ENCODE data around the gene ARHGEF2. TPM values are rescaled to one million over a fixed set of nuclear protein-coding genes. Genes with fewer than 3 reads are reported as not detected.

ARHGEF2 gene
- polyA plus RNA-seq, 2 of the 4 experiments (the other 2 are of a cell fraction), result 21.3 to 67.4 TPM

GRCh38 chr1:155960081-155960745, 18.1 kb downstream of the ARHGEF2 start (continued):
- TF ChIP-seq ELK1 (IDR thresholded peaks at IDR 0.05; ENCODE audit: low read depth, low read length) (no peak), JUN (IDR thresholded peaks at IDR 0.05) (no peak), TFCP2L1 (CRISPR knock-in tag; IDR thresholded peaks at IDR 0.05) (no peak), SREBF2 (IDR thresholded peaks at IDR 0.05) (no peak)

DNA sequence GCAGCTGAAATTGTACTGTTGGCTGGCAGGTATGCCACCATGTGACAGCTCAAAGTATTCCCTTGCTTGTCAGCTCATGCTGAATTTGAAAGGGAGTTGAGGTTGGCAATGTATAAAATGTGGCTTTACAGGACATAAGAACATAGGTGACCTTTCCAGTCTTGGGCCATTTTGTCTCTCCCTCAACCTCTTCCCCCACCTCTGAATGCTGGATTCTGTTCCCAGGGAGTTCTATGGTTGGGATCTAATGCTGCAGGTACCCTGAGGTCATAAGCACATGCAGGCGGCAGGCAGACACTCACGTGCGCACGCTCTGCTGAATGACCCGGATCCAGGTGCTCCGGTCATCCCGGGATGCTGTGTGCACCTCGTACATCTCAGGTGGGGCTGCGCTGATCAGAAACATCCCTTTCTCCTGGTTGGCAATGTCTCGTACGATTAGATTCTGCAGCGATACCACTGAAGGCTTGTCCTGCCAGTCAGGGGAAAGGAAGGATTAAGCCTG, 20.9 kb downstream of the ARHGEF2 start:
- no peak for TF ChIP-seq HMGXB4 (CRISPR knock-in tag; IDR thresholded peaks at IDR 0.05; ENCODE audit: borderline replicate concordance)
- no peak for TF ChIP-seq MYC (IDR thresholded peaks at IDR 0.05; ENCODE audit: borderline replicate concordance, low read length)
- TF ChIP-seq CBX2 (IDR thresholded peaks at IDR 0.05; ENCODE audit: borderline replicate concordance, low read depth), result no peak
- no peak for TF ChIP-seq RCOR1 (IDR thresholded peaks at IDR 0.05; ENCODE audit: low read depth, low read length)
- no peak for TF ChIP-seq ELK1 (IDR thresholded peaks at IDR 0.05; ENCODE audit: low read depth, low read length)
- no peak for TF ChIP-seq MAZ (IDR thresholded peaks at IDR 0.05; ENCODE audit: borderline replicate concordance, low read depth, low read length)
- TF ChIP-seq, protein P1, sequence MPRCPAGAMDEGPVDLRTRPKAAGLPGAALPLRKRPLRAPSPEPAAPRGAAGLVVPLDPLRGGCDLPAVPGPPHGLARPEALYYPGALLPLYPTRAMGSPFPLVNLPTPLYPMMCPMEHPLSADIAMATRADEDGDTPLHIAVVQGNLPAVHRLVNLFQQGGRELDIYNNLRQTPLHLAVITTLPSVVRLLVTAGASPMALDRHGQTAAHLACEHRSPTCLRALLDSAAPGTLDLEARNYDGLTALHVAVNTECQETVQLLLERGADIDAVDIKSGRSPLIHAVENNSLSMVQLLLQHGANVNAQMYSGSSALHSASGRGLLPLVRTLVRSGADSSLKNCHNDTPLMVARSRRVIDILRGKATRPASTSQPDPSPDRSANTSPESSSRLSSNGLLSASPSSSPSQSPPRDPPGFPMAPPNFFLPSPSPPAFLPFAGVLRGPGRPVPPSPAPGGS (IDR thresholded peaks at IDR 0.05), result no peak
- TF ChIP-seq RFX5 (IDR thresholded peaks at IDR 0.05), result no peak
- no peak for TF ChIP-seq KDM1A (IDR thresholded peaks at IDR 0.05; ENCODE audit: low read depth)
- TF ChIP-seq JUNB (IDR thresholded peaks at IDR 0.05), result no peak
- no peak for TF ChIP-seq CBX8 (IDR thresholded peaks at IDR 0.05)
- TF ChIP-seq HDAC2 (IDR thresholded peaks at IDR 0.05), result no peak
- no peak for TF ChIP-seq EHMT2 (IDR thresholded peaks at IDR 0.05; ENCODE audit: low read depth)
- TF ChIP-seq, protein P2, sequence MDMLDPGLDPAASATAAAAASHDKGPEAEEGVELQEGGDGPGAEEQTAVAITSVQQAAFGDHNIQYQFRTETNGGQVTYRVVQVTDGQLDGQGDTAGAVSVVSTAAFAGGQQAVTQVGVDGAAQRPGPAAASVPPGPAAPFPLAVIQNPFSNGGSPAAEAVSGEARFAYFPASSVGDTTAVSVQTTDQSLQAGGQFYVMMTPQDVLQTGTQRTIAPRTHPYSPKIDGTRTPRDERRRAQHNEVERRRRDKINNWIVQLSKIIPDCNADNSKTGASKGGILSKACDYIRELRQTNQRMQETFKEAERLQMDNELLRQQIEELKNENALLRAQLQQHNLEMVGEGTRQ (IDR thresholded peaks at IDR 0.05), result no peak
- no peak for TF ChIP-seq MAFK (IDR thresholded peaks at IDR 0.05; ENCODE audit: partially characterized antibody)
- no peak for TF ChIP-seq FOXS1 (CRISPR knock-in tag; IDR thresholded peaks at IDR 0.05)
- H3K4me3 ChIP-seq, result no peak overlapping the region
- H3K9me3 ChIP-seq, result no peaks in the 10 kb centered on the region
- no peak for DNase-seq (ENCODE audit: low read depth in 1 of 2, low spot score in 1 of 2)
- H3K27ac ChIP-seq, result no peak overlapping the region
- FAIRE-seq, result no peak
- peaks cover 27% of the 10 kb centered on the region for H3K4me1 ChIP-seq
- ChIA-PET POLR2A (no interaction called here), CTCF (interaction anchor here (0.7 to 6.0 kb wide), 12 partner anchors 10 to 323 kb away, joined by 3 to 43 read pairs (median 5); partner anchors contain the start of genes ARHGEF2 and RAB25)
- no peak overlapping the region for H3K4me2 ChIP-seq
- 87% methylated on average over 12 of the region's 12 CpGs for WGBS (ENCODE audit: missing lambda C conversion rate)
- ATAC-seq, result no peak
